HG03439 (cell line): ENCODE data around the gene NSMCE3.

Source experiments
- ATAC-seq: cut with Tn5 transposase; IDR thresholded peaks from one replicate; pipeline ENCODE4 v1.9.1; 2021; ENCODE audit warnings: mild to moderate bottlenecking, moderate library complexity; ENCODE audit not compliant: unreplicated experiment

The NSMCE3 gene

GRCh38 chr15:29269485-29270168, at the start of gene NSMCE3:
TSS of gene NSMCE3 (minus strand) at chr15:29269822. CDS start at chr15:29269705, 117 bp downstream.
- peak; percentile 93 for ATAC-seq

GRCh38 chr15:29316422-29316821, 46.8 kb upstream of the NSMCE3 start:
- ATAC-seq: no peak

- ATAC-seq: peak; percentile 65
Measured at GRCh38 chr15:29312387-29312786, 42.8 kb upstream of the NSMCE3 start.

GRCh38 chr15:29311696-29312095, 42.1 kb upstream of the NSMCE3 start:
- ATAC-seq: no peak

GRCh38 chr15:29309139-29309538, 39.5 kb upstream of the NSMCE3 start:
- peak; percentile 54 for ATAC-seq

GRCh38 chr15:29308299-29308698, 38.7 kb upstream of the NSMCE3 start:
- no peak for ATAC-seq

- no peak for ATAC-seq
Measured at GRCh38 chr15:29305556-29305955, 35.9 kb upstream of the NSMCE3 start.

- ATAC-seq: no peak
Measured at GRCh38 chr15:29302871-29303270, 33.2 kb upstream of the NSMCE3 start.

GRCh38 chr15:29299784-29300183, 30.2 kb upstream of the NSMCE3 start:
- ATAC-seq: no peak

- no peak for ATAC-seq
Measured at GRCh38 chr15:29299331-29299730, 29.7 kb upstream of the NSMCE3 start.

- ATAC-seq: no peak
Measured at GRCh38 chr15:29294732-29295325, 25.2 kb upstream of the NSMCE3 start.

- no peak for ATAC-seq
Measured at GRCh38 chr15:29291067-29291845, 21.6 kb upstream of the NSMCE3 start.

GRCh38 chr15:29289173-29289572, 19.6 kb upstream of the NSMCE3 start:
- no peak for ATAC-seq

- no peak for ATAC-seq
Measured at GRCh38 chr15:29285386-29285785, 15.8 kb upstream of the NSMCE3 start.

GRCh38 chr15:29283381-29283780, 13.8 kb upstream of the NSMCE3 start:
- ATAC-seq: no peak

- no peak for ATAC-seq
Measured at GRCh38 chr15:29280514-29280913, 10.9 kb upstream of the NSMCE3 start.

GRCh38 chr15:29278436-29279105, 8.9 kb upstream of the NSMCE3 start:
- no peak for ATAC-seq

GRCh38 chr15:29276366-29276765, 6.7 kb upstream of the NSMCE3 start:
- no peak for ATAC-seq

- ATAC-seq: no peak
Measured at GRCh38 chr15:29275855-29276254, 6.2 kb upstream of the NSMCE3 start.

- no peak for ATAC-seq
Measured at GRCh38 chr15:29274946-29275345, 5.3 kb upstream of the NSMCE3 start.

GRCh38 chr15:29272219-29272618, 2.6 kb upstream of the NSMCE3 start:
- ATAC-seq: no peak
